Measurements from ENCODE around the gene GAREM1.

The GAREM1 gene

DNA sequence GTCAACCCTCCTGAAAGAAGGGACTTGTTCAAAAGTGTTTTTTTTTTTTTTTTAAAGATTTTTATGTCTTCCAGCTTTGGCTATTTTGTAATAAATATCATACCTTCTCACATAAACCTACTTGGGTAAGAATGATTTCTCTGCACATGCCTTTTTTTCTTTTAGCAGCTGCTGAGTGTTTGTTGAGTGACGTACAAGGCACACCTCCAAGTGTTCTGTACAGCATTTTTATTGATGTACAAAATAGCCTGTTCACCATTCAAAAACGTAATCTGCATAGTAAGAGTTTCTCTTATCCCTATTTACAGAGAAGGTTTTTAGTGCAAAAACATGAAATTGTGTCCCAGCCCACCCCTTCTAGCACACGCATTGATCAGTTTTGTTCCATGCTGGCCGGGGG is 203.2 kb downstream of the GAREM1 start:
- TF ChIP-seq, protein P1, sequence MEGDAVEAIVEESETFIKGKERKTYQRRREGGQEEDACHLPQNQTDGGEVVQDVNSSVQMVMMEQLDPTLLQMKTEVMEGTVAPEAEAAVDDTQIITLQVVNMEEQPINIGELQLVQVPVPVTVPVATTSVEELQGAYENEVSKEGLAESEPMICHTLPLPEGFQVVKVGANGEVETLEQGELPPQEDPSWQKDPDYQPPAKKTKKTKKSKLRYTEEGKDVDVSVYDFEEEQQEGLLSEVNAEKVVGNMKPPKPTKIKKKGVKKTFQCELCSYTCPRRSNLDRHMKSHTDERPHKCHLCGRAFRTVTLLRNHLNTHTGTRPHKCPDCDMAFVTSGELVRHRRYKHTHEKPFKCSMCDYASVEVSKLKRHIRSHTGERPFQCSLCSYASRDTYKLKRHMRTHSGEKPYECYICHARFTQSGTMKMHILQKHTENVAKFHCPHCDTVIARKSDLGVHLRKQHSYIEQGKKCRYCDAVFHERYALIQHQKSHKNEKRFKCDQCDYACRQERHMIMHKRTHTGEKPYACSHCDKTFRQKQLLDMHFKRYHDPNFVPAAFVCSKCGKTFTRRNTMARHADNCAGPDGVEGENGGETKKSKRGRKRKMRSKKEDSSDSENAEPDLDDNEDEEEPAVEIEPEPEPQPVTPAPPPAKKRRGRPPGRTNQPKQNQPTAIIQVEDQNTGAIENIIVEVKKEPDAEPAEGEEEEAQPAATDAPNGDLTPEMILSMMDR (IDR thresholded peaks at IDR 0.05; ENCODE audit: low read depth, low read length): no peak
- H3K4me3 ChIP-seq (replicated peaks in 1 of 2; ENCODE audit: low read depth in 2 of 2, low read length in 2 of 2): no peak overlapping the region
- no peak for DNase-seq (ENCODE audit: low read depth in 2 of 2)

DNA sequence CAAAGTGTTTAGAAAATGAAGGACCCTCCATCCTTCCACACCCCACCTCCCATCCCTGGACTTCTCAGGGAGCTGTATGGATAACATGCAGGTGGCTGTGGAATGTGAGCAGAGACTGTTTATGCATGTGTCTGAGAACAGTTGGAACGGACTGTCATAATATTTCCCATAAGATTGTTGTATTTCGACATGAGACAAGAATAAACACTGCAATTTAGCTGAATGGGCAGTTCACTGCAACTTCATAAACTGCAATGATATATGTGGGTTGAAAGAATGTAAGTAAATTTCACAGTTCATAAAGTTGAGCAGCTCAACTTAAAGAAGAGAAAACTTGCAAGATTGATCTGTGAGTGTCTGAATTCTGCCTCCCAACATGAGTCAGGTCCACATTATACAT is 206.3 kb downstream of the GAREM1 start:
- TF ChIP-seq, protein P1 (IDR thresholded peaks at IDR 0.05; ENCODE audit: low read depth, low read length): no peak
- no peak for DNase-seq (ENCODE audit: low read depth in 2 of 2)
- H3K4me3 ChIP-seq (replicated peaks in 1 of 2; ENCODE audit: low read depth in 2 of 2, low read length in 2 of 2): no peak overlapping the region

DNA sequence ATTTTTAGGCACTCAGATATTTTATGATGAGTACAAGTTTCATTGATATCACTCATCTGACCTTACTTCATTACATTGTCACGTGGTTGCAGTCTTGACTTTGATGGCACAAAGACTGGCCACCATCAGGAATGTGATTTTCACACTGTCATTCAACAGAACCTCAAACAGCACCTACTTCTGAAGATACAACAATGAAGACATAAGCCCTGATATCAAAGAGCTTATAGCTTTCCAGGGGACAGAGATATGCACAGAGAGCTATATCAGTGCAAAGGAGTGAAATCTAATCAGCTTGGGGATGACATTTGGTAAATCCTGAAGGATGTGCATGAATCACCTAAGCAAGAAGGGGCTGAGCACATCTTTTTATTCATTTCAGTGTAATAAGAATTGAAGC is 208.6 kb downstream of the GAREM1 start:
- DNase-seq (ENCODE audit: low read depth in 2 of 2): no peak
- TF ChIP-seq, protein P1 (IDR thresholded peaks at IDR 0.05; ENCODE audit: low read depth, low read length): no peak
- no peak overlapping the region for H3K4me3 ChIP-seq (replicated peaks in 1 of 2; ENCODE audit: low read depth in 2 of 2, low read length in 2 of 2)

DNA sequence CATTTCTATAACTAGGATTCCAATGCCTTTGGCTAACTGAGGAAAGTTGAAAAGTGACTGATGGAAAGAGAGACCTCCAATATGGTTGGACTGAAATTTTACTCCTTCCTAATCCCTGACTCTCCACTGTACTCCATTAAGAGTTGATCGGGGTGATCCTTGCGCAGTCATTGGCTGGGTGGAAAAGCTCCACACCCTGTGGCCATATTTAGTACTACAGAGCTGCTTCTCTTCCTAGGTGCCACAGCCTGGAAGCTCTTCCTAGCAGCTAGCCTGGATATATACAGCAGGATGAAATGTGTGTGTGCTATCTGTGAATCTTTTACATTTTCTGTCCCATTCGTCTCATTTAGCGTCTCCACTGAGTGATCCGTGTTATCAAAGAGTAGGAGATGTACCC is 209.7 kb downstream of the GAREM1 start:
- TF ChIP-seq, protein P1 (IDR thresholded peaks at IDR 0.05; ENCODE audit: low read depth, low read length): no peak
- no peak for DNase-seq (ENCODE audit: low read depth in 2 of 2)
- no peak overlapping the region for H3K4me3 ChIP-seq (replicated peaks in 1 of 2; ENCODE audit: low read depth in 2 of 2, low read length in 2 of 2)

DNA sequence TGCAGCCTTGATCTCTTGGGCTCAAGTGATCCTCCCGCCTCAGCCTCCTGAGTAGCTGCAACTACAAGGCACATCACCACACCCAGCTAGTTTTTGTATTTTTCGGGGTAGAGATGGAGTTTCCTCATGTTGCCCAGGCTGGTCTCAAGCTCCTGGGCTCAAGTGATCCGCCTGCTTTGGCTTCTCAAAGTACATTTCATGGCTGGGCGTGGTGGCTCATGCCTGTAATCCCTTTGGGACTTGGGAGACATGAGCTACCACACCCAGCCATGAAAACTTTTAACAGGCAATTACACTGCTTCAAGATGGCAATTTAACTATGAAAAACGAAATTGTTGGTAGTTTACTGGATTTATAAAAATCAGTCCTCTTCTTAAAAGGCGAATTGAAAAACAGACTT is 211.1 kb downstream of the GAREM1 start:
- peak in 1 of 2 donors; percentile 22 for DNase-seq (ENCODE audit: low read depth in 2 of 2)
- TF ChIP-seq, protein P1 (IDR thresholded peaks at IDR 0.05; ENCODE audit: low read depth, low read length): no peak
- H3K4me3 ChIP-seq (replicated peaks in 1 of 2; ENCODE audit: low read depth in 2 of 2, low read length in 2 of 2): no peak overlapping the region

DNA sequence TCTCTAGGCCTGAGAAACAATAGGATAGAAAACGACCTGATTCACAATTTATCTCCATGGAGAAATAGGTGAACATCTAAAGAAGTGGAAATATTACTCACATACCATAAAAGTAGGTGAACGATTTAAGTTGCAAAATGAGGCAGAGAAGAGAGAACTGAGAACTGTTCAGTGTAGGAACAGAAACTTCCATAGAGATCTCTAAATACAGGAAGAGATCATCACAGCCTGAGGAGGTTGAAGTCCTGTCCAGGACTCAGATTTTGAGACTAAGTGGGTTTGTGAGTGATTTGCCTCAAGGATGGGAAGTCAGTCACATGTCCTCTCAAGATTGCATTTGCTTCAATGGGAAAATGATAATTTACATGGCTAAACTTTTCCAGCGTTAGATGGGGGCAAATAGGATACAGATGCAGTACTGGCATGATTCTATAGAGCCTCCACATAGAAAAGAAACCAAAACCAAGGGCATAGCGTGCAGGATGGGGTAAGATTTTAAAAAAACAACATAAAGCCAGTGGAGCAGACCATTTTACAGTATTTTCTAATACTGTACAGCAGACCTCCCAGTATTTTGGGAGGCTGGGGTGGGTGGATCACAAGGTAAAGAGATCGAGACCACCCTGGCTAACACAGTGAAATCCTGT is 212.0 kb downstream of the GAREM1 start:
- TF ChIP-seq, protein P1 (IDR thresholded peaks at IDR 0.05; ENCODE audit: low read depth, low read length): no peak
- DNase-seq (ENCODE audit: low read depth in 2 of 2): no peak
- H3K4me3 ChIP-seq (replicated peaks in 1 of 2; ENCODE audit: low read depth in 2 of 2, low read length in 2 of 2): no peak overlapping the region

DNA sequence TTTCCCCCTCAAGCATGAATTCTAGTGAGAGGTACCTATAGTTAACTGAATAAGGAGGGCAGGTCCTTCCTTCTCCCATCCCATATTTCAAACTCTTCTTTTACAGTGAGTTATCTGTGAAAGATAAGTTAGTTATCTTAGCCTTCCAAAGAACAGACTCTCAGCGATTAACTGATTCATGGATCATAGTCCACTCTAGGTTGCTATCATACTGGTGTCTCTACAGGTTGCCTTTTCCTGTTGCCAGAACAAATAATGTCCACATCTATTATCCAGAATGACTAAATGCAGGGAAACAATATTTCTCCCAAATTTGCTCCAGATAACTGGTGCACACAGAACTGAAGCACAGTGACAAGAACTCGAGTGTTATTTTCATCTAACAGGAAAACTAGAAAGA is 212.5 kb downstream of the GAREM1 start:
- no peak for DNase-seq (ENCODE audit: low read depth in 2 of 2)
- no peak overlapping the region for H3K4me3 ChIP-seq (replicated peaks in 1 of 2; ENCODE audit: low read depth in 2 of 2, low read length in 2 of 2)
- TF ChIP-seq, protein P1 (IDR thresholded peaks at IDR 0.05; ENCODE audit: low read depth, low read length): no peak
